Fibroblast of skin of left biceps (primary cell): ENCODE measurements around the gene SLC5A5.
"Not testable (repeated sequence)": the region's sequence is repeated elsewhere in the genome, so short reads cannot be mapped to it uniquely, and the experiment has no call there.

Source experiments
- DNase-seq, 2 experiments: peaks; one replicate each; pipeline ENCODE4 v3.0.0-alpha.2; 2013; ENCODE audit warnings: low read depth in 2 of 2

SLC5A5 gene

DNA sequence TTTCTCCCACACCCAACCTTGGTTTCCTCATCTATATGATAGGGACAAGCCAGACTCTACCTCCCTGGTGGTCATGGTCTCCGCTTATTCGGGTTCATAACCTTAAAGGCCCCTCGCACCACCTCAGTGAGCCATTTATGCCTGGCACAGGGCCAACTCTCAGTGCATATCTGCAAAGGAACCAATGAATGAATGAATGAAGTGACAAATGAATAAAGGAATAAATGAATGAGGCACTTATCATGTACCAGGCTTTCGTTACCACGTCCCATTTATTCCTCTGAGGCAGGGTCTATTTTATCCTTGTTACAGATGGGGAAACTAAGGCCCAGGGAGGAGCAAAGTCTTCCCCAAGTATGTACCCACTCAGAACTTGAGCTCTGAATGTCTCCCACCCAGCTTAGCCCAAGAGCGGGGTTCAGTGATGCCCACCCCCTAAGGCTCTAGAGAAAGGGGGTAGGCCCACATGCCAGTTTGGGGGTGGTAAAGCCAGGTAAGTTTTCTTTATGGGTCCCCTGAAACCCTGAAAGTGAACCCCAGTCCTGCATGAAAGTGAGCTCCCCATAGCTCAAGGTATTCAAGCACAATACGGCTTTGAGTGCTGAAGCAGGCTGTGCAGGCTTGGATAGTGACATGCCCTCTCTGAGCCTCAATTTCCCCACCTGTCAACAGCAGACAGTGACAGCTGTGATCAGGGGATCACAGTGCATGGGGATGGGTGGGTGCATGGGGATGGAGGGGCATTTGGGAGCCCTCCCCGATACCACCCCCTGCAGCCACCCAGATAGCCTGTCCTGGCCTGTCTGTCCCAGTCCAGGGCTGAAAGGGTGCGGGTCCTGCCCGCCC, 490 bp upstream of the SLC5A5 start:
- no peak for DNase-seq

DNA sequence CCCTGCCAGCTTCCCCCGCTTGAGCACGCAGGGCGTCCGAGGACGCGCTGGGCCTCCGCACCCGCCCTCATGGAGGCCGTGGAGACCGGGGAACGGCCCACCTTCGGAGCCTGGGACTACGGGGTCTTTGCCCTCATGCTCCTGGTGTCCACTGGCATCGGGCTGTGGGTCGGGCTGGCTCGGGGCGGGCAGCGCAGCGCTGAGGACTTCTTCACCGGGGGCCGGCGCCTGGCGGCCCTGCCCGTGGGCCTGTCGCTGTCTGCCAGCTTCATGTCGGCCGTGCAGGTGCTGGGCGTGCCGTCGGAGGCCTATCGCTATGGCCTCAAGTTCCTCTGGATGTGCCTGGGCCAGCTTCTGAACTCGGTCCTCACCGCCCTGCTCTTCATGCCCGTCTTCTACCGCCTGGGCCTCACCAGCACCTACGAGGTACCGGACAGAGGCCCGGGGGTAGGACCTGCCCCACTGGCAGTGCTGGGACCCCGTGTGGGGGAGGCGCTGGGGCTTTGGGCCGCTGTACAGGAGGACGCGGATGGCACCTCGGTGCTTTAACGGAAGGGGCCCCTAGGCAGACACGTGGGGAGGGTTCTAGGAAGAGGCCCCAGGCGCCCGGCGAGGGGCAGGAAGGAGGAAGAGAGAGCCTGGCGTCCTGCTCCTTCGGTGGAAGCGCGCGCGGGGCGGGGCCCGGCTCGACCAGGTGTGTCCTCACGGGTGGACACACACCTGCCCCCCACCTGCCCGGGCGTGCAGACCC, 681 bp downstream of the SLC5A5 start:
- DNase-seq = no peak

DNA sequence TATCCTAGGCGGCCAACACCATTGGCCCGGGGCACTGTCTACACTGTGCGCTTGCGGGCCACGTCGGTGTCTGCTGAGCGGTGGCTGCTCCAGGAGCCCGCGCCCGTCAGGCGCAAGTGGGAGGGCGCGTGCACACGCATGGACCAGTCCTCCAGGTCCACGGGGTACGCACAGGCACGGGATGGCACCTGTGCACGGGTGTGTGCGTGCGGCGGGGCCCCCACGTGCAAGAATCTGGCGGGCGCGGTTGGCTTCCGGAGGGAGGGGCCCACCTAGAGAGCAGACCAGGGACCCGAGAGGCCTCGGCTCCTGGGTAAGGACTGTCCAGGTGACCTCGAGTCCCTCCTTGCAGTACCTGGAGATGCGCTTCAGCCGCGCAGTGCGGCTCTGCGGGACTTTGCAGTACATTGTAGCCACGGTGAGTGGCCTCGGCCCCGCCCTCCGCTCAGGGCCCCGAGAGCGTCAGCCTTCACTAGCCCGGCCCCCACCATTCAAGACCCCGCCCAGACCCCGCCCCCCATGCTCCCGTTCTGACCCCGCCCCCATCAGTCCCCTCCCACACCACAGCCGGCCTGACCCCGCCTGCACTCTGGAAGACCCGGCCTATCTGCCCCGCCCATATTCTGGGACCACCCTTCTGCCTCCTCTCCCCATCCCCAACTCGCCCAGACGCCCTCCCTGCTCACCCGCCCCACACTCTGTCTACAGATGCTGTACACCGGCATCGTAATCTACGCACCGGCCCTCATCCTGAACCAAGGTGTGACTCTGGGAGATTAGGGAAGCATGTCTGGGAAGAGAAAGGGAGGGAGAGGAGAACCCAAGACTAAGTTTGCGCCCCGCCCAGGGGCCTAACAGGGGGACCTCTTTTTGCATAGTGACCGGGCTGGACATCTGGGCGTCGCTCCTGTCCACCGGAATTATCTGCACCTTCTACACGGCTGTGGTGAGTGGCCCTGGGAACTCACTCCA, 2.3 kb downstream of the SLC5A5 start:
- DNase-seq = no peak

DNA sequence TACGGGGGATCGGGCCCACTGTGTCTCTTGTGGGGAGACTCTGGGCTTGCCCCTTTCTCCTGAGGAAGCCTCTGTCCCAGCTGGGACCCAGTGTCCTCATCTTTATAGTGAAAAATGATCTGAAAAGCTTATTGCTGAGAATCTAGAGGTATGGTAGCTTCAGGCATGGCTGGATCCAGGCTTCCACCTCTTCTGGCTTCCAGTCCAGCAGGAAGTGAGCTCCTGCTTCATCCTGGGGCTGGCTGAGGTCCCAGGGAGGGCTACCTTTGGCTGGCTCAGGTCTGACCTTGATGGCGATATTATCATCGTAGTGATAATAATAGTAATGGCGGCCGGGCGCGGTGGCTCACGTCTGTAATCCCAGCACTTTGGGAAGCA, 3.0 kb downstream of the SLC5A5 start:
- DNase-seq = no peak

DNA sequence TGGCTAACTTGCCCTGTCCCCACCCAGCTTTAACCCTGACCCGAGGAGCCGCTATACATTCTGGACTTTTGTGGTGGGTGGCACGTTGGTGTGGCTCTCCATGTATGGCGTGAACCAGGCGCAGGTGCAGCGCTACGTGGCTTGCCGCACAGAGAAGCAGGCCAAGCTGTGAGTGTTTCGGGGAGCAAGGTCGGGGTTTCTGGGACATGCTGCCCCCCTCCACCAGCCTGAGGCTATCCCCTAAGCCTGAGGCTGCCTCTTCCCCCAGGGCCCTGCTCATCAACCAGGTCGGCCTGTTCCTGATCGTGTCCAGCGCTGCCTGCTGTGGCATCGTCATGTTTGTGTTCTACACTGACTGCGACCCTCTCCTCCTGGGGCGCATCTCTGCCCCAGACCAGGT, 6.0 kb downstream of the SLC5A5 start:
- no peak for DNase-seq

DNA sequence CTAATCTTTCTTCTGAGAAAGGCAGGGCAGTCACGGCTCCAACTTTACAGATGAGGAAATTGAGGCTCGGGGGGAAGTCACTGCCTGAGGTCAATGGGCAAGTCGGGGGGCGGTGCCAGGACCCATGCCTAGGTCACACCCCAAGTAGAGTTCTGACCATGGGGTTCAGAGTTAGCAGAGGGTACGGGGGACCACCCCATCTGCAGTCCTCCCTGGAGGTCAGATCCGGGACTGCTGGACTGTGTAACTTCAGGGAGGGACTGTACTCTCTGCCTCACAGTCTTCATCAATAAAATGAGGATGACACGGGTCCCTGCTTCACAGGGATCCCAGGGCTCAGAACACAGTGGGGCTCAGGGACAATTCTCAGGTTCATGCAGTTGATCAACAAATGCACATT, 7.7 kb downstream of the SLC5A5 start:
- DNase-seq = no peak

DNA sequence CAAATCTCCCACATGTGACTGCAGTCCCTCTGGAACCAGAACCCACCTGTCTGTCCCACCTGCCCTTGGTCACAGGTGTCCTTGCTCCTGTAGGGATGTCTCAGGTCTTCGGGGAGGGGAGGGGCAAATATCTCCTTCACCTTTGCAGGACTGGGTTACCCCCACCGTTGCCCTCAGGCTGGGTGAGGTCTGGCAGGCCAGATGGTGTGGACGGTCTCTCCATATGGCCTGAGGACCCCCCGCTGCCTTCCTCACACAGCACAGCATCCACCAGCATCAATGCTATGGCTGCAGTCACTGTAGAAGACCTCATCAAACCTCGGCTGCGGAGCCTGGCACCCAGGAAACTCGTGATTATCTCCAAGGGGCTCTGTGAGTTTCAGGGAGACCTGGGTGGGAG, 10.0 kb downstream of the SLC5A5 start:
- no peak for DNase-seq

DNA sequence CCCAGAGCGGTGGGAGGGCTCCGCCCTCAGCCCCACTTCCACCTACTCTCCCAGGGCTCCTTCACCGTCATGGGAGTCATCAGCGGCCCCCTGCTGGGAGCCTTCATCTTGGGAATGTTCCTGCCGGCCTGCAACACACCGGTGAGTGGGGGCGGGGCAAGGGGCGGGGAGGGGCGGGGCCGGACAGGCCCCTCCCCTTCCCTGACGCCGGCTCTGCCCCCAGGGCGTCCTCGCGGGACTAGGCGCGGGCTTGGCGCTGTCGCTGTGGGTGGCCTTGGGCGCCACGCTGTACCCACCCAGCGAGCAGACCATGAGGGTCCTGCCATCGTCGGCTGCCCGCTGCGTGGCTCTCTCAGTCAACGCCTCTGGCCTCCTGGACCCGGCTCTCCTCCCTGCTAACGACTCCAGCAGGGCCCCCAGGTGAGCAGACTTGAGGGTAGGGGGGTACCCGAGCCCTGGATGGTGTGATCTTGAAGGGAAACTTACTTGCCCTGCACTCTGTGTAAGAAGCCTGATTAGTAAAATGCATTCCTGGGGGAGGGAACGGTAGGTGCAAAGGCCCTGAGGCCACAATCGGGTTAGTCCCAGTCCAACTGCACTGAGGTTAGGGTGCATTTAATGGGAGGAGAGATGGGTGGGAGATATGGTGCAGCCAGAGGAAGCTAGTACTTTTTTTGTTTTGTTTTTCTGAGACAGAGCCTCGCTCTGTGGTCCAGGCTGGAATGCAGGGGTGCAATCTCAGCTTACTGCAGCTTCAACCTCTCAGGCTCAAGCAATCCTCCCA, 12.1 kb downstream of the SLC5A5 start:
- no peak for DNase-seq

DNA sequence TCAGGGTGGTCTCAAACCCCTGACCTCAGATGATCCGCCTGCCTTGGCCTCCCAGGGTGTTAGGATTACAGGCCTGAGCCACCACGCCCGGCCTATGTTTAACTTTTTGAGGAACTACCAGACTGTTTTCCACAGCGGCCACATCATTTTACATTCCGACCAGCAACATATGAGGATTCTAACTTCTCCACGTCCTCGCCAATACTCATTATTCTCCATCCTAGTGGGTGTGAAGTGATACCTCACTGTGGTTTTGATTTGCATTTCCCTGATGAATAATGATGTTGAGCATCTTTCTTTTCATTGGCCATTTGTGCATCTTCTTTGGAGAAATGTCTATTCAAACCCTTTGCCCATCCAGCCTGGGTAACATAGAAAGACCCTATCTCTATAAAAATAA, 14.8 kb downstream of the SLC5A5 start:
- no peak for DNase-seq

DNA sequence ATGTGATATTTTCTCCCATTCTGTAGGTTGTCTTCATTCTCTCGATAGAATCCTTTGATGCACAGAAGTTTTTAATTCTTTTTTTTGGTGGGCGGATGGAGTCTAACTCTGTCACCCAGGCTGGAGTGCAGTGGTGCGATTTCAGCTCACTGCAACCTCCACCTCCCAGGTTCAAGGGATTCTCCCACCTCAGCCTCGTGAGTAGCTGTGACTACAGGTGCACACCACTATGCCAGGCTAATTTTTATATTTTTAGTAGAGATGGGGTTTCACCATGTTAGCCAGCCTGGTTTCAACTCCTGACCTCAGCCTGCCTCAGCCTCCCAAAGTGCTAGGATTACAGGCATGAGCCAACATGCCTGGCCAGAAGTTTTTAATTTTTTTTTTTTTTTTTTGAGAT, 15.5 kb downstream of the SLC5A5 start:
- DNase-seq = not testable (repeated sequence)

DNA sequence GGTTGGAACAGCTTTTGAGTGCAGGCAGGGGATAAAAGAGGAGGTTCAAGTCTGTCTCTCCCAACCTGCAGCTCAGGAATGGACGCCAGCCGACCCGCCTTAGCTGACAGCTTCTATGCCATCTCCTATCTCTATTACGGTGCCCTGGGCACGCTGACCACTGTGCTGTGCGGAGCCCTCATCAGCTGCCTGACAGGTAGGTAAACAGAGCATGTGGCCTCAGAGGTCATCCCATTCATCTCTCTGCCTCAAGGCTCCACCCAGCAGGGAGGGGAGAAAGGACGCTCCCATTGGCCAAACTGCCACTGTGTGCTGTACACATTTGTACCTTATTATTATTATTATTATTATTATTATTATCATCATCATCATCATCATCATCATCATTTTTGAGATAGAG, 16.5 kb downstream of the SLC5A5 start:
- DNase-seq = no peak

DNA sequence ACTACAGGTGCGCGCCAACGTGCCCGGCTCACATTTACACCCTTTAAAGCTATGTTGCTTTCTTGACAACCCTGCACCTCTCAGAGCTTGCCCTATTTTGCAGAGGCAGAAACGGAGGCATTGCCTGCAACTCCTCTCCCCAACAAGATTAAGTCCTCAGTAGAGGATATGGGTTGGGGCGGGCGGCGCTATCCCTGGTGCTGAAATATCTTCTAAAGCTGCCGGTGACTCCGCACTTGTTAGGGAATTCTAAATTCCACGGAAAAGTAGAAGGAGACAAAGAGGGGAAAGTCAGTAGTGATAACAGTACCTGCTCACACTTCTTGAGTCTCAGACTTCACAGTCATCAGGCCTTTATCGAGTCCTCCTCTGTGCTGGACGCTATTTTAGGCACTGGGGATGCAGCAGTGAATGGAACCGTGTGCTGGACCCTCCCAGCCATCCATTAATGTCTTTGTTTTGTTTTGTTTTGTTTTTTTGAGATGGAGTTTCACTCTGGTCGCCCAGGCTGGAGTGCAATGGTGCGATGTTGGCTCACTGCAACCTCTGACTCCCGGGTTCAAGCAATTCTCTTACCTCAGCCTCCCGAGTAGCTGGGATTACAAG, 18.0 kb downstream of the SLC5A5 start:
- DNase-seq = no peak

DNA sequence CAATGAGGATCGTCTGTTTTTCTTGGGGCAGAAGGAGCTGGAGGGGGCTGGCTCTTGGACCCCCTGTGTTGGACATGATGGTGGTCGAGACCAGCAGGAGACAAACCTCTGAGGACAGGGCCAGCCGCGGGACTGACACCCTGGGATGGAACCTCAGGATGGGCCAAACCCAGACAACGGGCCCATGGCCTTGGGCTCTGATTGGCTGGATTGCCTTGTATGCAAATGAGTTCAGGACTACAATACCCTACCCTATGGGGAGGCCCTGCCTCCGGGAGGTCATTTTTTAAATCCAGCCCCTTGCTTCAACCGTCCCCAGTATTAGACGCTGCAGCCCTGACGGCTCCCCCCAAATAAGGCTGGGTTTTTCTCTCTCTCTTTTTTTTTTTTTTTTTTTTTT, 22.0 kb downstream of the SLC5A5 start:
- DNase-seq = no peak

DNA sequence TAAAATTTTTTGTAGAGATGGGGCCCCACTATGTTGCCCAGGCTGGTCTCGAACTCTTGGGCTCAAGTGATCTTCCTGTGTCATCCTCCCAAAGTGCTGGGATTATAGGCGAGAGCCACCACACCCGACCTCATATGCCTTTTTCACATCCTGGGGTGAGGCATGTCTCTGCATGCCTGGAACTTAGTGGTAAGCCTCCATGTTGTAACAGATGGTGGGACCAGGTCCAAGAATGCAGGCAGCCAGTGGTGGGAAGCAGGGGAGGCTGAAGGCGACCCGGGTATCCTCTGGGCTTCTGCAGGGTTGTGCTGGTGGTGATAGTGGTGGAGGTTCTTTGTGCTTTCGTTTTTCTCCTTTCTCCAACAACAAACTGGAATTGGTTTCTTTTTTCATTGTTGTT, 31.0 kb downstream of the SLC5A5 start:
- DNase-seq = peak; percentile 9 to 25

DNA sequence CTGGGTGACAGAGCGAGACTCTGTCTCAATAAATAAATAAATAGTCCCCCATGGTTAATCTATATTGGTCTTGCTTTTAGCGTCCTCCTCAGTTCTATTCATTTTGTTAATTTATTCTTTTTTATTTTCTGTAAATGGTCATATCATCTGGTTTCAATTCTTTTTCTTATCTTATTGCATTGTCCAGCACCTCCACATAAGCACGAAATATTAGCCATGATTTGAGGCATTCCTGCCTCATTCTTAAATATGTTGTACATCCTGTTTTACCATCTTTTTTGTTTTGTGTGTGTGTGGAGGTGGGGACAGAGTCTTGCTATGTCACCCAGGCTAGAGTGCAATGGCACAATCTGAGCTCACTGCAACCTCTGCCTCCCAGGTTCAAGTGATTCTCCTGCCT, 36.5 kb downstream of the SLC5A5 start:
- DNase-seq = no peak

DNA sequence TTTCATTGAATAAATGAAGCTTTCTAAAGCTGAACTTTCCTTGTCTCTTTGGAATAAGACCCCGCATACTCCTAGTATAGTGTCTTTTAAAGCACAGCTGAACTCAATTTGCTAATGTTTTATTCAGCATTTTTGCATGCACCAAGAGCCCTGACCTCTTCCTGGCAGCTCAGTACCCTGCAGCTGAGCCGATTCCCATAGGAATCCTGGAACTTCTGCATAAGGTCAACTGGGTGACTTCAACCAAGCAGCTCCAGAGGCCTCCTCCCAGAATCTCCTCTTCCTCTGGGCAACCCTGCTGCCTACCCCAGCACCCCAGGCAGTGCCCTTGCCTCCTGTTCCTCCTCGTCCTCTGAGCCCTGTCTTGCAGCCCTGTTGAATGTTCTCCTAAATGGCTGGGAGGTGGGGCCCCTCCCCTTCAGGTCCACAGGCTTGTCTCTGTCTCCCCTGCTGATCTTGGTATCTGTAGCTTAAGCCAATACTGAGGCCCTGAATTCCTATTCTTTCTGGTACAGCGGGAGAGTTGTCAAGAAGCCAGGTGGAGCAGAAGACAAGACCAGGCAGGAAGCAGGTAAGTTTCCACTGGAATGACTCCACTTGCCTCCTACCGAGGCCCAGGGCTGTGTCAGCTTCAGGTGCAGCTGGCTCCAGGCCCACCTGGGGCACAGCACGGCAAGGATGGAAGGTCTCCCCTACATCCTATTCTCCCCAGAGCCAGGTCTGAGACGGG, 37.4 kb downstream of the SLC5A5 start:
- DNase-seq = no peak

DNA sequence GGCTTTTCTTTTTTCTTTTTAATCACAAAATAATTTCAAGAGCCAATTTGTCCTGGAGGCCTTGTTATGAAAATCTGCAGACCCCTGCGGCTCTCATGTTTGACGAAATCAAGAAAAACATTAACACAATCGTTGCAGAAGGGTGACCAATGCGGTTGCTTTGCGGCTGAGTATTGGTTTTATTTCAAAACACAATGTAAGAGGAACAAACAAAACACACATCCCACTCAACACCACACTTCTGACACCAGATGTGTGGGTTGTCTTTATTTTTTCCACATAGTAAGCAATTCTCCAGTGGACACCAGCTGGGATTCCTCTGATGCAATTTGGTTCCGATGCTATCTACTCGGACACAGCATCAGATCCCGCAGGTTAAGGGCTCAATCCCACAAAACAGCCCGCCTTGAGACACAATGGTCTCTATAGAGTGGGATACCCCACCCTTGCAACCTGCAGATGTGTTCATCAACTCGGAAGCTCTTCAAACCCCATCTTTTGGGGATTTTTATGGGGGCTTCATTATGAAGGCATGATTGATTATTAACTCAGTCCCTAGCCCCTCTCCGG, 39.1 kb downstream of the SLC5A5 start:
- DNase-seq = no peak

DNA sequence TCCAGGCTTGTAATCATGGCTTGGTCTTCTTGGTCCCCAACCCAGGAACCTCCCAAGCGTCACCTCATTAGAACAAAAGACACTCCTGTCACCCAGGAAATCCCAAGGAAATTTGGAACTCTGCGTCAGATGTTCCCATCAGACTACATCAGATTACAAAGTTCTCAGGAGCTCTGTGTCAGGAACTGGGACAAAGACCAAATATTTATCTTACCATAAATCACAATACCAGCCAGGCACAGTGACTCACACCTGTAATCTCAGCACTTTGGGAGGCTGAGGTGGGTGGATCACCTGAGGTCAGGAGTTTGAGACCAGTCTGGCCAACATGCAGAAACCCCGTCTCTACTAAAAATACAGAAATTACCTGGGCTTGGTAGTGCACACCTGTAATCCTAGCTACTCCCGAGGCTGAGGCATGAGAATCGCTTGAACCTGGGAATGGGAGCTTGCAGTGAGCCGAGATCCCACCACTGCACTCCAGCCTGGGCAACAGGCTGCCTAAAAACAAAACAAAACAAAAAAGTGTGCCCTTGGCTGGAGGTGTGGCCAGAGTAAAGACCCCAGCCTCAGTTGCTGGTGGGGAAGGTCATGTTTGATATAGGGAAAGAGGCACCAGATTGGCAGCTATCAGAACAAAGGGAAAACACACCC, 44.3 kb downstream of the SLC5A5 start:
- DNase-seq = no peak

DNA sequence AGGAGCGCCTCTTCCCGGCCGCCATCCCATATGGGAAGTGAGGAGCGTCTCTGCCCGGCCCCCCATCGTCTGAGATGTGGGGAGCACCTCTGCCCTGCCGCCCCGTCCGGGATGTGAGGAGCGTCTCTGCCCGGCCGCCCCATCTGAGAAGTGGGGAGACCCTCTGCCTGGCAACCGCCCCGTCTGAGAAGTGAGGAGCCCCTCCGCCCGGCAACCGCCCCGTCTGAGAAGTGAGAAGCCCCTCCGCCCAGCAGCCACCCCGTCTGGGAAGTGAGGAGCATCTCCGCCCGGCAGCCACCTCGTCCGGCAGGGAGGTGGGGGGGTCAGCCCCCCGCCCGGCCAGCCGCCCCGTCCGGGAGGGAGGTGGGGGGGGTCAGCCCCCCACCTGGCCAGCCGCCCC, 46.4 kb downstream of the SLC5A5 start:
- not testable (repeated sequence) for DNase-seq
